Stimulated activated CD8-positive, alpha-beta memory T cell treated with anti-CD3 and anti-CD28 coated beads, Interleukin-15, amount 100 ng/mL, for 48 hours (primary cell): ENCODE measurements around the gene ATG9B.

Source experiments
- DNase-seq, 2 donors: peaks; one replicate each; pipeline ENCODE4 v3.0.0-alpha.2; 2020; ENCODE audit warnings: low read depth in 2 of 2

The ATG9B gene, protein sequence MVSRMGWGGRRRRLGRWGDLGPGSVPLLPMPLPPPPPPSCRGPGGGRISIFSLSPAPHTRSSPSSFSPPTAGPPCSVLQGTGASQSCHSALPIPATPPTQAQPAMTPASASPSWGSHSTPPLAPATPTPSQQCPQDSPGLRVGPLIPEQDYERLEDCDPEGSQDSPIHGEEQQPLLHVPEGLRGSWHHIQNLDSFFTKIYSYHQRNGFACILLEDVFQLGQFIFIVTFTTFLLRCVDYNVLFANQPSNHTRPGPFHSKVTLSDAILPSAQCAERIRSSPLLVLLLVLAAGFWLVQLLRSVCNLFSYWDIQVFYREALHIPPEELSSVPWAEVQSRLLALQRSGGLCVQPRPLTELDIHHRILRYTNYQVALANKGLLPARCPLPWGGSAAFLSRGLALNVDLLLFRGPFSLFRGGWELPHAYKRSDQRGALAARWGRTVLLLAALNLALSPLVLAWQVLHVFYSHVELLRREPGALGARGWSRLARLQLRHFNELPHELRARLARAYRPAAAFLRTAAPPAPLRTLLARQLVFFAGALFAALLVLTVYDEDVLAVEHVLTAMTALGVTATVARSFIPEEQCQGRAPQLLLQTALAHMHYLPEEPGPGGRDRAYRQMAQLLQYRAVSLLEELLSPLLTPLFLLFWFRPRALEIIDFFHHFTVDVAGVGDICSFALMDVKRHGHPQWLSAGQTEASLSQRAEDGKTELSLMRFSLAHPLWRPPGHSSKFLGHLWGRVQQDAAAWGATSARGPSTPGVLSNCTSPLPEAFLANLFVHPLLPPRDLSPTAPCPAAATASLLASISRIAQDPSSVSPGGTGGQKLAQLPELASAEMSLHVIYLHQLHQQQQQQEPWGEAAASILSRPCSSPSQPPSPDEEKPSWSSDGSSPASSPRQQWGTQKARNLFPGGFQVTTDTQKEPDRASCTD

DNA sequence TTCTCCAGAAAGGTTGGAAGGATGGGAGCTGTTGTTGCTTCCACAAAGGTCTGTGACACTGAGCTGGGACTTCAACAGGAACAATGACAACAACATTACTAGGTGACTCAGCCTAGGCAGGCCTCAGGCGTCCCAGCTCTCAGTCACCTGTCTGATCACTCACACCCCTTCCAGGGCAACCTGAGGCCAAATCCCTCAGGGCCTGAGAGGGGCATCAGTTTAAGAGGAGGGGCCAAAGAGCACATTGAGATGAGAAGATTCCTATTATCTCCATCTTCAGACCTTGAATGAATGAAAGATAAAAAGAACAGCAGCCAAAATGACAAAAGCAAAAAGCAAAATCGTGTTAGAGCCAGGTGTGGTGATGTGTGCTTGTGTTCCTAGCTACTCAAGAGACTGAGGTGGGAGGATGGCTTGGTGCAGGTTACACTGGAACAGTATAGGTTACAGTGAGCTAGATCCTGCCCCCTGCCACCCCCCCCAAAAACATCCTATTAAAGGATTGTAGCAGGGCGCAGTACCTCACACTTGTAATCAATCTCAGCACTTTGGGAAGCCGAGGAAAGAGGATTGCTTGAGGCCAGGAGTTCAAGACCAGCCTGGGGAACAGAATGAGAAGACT lies at the start of gene ATG9B:
TSS of gene ATG9B (minus strand) at position 60 of the 622 bp plus-strand sequence. CDS start 71 bp downstream, outside the sequence.
- no peak for DNase-seq

DNA sequence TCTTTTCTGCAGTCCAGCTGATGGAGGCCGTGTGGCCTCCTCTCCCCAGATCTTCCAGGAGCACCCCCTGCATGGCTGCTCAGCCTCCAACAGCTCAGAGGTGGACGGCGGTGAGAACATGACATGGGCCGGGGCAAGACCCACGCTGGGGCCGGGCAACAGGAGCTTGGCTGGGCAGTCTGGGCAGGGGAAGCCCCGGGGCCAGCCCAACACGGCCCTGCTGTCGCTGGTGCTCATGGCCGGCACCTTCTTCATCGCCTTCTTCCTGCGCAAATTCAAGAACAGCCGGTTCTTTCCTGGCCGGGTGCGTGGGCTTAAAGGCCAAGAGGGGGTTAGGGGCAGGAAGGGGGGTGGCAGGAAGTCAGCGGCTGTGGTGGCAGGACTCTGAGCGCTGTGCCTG lies 49.7 kb upstream of the ATG9B start:
- no peak for DNase-seq

GRCh38 chr7:151071032-151071866 lies 47.0 kb upstream of the ATG9B start:
- DNase-seq, result no peak

DNA sequence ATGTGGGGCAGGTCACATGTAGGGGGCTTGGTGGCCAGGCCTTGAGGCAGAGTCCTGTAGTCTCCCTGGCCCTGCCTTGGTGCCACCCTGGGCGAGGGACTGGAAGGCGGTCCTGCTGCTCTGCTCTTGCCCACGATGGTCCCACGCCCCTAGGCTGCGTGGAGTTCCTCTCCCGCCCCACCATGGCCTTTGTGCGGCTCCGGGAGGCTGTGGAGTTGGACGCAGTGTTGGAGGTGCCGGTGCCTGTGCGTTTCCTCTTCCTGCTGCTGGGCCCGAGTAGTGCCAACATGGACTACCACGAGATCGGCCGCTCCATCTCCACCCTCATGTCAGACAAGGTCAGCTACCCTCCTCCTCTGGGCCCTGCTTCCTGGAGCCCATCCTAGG lies 46.3 kb upstream of the ATG9B start:
- no peak for DNase-seq

DNA sequence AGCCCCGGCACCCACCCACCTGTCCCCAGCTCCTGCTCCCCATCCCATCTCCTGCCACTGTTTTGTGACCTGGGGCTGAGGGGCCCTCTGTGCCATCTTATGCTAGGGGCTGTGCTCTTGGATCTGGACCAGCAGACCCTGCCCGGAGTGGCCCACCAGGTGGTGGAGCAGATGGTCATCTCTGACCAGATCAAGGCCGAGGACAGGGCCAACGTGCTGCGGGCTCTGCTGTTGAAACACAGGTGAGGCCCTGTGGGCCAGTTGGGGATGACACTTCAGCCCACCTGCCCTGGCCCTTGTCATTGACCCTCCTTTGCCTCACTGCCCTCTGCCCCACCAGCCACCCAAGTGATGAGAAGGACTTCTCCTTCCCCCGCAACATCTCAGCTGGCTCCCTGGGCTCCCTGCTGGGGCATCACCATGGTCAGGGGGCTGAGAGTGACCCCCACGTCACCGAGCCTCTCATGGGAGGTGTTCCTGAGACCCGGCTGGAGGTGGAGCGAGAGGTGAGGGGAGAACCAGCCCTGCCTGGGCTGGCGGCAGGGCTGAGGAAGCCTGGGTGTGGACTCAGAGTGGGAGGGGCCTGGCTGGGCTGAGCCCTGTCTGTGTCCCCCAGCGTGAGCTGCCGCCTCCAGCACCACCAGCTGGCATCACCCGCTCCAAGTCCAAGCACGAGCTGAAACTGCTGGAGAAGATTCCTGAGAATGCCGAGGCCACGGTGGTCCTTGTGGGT lies 45.7 kb upstream of the ATG9B start:
- DNase-seq, result no peak

GRCh38 chr7:151068069-151068773 lies 43.9 kb upstream of the ATG9B start:
- no peak for DNase-seq

DNA sequence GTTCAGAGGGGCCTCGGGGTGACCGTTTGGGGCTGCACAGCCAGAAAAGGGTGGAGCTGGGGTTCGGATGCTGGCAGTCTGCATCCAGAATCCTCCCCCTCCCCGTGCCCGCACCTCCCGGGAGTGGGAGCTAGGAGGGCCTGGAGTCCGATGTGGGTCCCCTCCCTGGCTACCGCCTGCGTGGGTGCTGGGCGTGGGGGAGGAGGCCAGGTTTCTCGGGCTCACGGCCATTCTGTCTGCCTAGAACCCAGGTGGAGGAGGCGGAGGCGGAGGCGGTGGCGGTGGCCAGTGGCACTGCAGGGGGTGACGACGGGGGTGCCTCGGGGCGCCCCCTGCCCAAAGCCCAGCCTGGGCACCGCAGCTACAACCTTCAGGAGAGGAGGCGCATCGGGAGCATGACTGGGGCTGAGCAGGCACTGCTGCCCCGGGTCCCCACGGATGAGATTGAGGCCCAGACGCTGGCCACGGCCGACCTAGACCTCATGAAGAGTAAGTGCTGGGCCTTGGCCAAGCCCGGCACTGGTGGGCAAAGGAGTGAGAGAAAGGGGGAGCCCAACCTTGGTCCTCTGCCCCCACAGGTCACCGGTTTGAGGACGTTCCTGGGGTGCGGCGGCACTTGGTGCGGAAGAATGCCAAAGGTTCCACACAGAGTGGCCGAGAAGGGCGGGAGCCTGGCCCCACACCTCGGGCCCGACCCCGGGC lies 42.1 kb upstream of the ATG9B start:
- no peak for DNase-seq

- DNase-seq, result no peak
Observed at GRCh38 chr7:151065516-151065915, 41.2 kb upstream of the ATG9B start.

- DNase-seq, result no peak
Observed at GRCh38 chr7:151064993-151065392, 40.7 kb upstream of the ATG9B start.

DNA sequence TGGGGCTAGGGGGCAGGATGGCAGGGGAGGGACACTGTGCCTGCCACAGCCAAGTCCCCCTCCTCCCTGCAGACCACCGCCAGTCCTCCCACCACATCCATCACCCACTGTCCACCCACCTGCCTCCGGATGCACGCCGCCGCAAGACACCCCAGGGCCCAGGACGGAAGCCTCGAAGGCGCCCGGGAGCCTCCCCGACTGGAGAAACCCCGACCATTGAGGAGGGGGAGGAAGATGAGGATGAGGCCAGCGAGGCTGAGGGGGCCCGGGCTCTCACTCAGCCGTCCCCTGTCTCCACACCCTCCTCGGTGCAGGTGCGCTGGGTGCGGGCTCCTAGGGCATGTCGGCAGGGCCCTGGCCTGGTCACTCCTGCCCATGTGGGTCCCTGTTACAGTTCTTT lies 40.2 kb upstream of the ATG9B start:
- no peak for DNase-seq

DNA sequence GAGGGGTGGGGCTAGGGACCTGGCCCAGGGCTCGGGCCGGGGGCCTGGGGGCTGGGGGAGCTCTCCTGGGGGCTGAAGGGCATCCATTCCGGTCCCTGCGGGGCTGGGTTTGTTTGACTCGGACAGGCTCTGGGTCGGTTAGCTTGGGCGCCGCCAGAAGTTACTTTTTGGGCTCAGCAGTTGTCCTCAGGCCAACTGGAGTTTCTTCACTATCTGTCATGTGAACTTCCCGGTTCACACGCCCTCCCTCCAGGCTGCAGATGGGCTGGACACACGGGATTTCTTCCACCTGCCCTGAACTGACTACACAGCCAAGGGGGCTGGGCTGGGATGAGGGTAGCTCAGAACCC lies 38.9 kb upstream of the ATG9B start:
- no peak for DNase-seq

DNA sequence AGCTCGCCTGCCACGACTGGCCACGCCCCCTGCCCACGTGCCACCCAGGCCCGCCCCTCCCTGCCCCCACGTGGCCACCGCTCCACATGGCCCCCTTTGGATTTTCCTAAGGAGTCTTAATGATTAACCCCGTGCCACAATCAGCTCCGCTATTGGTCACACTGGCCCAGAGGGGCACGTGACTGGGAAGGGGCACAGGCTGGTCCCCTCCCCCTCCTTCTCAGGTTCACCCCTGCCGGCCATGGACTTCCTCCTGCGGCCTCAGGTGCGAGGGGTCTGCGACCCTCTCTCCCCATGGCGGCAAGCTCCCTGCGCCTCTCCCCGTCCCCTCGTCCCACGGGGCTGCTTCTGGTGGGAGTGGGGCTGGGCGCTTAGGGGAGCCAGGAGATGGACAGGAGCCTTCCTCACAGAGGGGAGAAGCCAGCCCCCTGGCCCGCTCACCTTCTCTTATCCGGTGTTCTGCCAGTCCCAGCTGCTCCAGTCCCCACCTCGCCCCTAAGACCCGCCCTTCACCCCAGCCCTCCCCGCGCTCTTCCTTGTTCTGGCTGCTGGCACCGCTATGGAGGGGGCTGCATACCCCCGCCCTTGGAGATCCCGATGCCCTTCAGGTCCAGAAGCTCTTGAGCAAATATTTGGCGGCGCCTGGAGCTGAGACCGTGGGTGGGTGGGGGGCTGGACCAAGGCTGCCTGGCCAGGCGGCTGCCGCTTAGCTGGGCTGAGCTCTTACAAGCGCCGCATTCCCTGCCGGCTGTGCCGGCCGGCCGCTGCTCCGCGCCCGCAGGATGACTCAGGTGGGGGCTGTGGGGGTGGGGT lies 38.3 kb upstream of the ATG9B start:
- no peak for DNase-seq

DNA sequence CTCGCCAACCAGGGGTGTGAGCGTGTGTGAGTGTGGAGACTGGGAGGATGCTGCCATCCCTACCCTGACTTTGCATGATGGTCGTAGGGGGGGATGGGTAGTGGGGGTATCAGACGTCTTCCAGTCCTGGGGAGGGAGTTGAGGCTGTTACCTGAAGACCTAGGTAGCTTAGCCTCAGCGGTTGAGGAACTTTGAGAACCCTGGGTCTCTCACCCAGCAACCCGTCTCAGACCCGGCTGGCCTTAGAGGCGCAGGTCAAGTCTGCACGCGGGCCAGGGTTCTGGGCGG lies 37.8 kb upstream of the ATG9B start:
- DNase-seq, result no peak

DNA sequence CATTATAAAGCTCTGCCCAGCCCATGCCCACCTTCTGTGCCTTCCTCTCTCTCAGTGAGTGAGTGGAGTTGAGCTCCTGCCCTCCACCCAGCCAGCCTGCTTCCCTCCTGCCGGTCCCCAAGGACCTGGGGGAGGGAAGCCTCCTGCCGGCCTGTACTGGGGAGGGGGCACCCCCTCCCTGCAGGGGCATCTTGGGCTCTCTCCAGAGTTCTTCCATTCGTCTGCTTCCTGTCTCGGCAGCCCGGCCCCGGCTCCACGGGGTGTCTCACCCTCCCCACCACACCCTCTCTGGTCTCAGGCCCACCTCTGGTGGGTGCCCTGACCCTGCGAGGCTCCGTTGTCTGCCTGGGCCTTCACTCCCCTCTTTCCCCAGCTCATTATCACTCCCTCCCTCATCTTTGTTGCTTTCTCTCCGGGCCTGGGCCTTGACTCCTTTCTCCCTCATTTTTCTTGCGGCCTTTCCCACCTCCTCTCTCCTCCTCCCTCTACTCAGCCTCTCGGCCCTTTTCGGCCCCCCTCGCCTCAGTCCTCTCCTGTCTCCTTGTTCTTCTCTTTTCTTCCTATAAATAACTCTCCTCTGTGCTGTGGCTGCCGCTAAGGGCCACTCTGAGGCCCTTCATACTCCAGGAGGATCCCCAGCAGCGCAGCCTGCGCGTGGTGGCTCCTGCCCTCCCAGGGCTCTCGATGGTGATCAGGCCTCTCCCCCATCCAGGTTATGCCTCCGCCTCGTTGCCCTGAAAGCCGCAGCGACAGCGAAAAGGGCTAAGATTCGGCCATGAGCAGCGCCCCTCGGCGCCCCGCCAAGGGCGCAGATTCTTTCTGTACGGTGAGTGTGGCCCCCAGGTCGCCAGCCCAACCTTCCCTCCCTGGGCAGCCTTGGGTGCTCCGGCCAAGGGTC lies 37.2 kb upstream of the ATG9B start:
- DNase-seq, result no peak

GRCh38 chr7:151060416-151061212 lies 36.3 kb upstream of the ATG9B start:
- no peak for DNase-seq

GRCh38 chr7:151060113-151060415 lies 35.8 kb upstream of the ATG9B start:
- no peak for DNase-seq

DNA sequence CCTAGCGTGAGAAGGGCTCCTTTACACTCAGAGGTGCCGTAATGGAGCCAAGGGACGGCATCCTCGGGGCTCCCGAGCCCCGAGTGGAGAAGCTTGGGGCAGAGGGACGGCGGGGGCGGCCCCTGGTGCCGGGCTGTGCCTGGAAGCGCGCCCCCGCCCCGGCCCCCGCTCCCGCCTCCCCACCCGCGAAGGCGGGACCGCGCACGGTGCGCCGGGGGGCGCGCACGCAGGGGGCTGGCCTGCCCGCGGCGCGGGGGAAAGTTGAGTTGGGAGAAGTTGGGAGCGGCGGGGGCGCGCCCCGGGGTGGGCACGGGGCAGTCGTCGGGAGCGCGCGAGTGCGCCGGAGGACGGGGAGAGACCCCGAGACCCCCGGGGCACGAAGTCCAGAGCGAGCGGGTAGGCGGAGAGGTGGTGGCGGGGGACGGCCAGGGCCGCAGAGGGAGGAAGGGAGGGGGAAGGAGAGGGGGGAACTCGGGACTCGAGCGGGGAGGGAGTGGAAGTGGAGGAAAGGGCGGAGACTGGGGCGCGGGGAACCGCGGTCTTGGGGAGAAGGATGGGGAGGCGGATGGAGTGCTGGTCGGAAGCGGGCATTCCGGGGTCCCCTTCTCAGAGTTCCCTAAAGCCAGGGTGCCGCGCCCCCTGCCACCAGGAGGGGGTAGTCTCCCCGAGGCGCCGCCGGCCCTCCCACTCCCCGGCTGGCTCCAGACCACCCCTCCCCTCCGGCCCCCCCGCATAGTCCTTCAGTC lies 35.2 kb upstream of the ATG9B start, which contains the start of gene SLC4A2:
TSS of gene SLC4A2 (plus strand) at position 223 of the 746 bp plus-strand sequence. CDS start 2,399 bp downstream, outside the sequence.
- peak; percentile 52 to 69 for DNase-seq
